T-helper 1 cell (primary cell): ENCODE data around the gene E2F1.
"Not testable (repeated sequence)": the region's sequence is repeated elsewhere in the genome, so short reads cannot be mapped to it uniquely, and the experiment has no call there.

Source experiments
- DNase-seq, 5 donors: peaks; one replicate each; pipeline ENCODE4 v3.0.0-alpha.2; 2012 to 2020

The E2F1 gene

GRCh38 chr20:33640287-33640686 lies 45.9 kb downstream of the E2F1 start:
- no peak for DNase-seq

- no peak for DNase-seq
Observed at GRCh38 chr20:33636776-33637175, 49.4 kb downstream of the E2F1 start.

GRCh38 chr20:33635341-33635740 lies 50.8 kb downstream of the E2F1 start:
- no peak for DNase-seq

- DNase-seq: not testable (repeated sequence)
Observed at GRCh38 chr20:33631910-33632309, 54.3 kb downstream of the E2F1 start.

- DNase-seq: no peak
Observed at GRCh38 chr20:33630507-33630906, 55.7 kb downstream of the E2F1 start.

- DNase-seq: no peak
Observed at GRCh38 chr20:33629979-33630378, 56.2 kb downstream of the E2F1 start.

- no peak for DNase-seq
Observed at GRCh38 chr20:33629533-33629932, 56.7 kb downstream of the E2F1 start.

GRCh38 chr20:33627577-33628216 lies 58.5 kb downstream of the E2F1 start:
- DNase-seq: no peak

GRCh38 chr20:33626190-33626589 lies 60.0 kb downstream of the E2F1 start:
- DNase-seq: no peak
